ENCODE results near the gene CCDC102A. TPM values are rescaled to one million over a fixed set of nuclear protein-coding genes. Genes with fewer than 3 reads are reported as not detected.

Gene CCDC102A
- total RNA-seq, 4 donors from 2014 or later = 22.7 to 54.9 (median 36.9) TPM

GRCh38 chr16:57510016-57510871 lies 26.1 kb downstream of the CCDC102A start:
- intact Hi-C loops (cut with DNase I) = no loop called here
- peaks cover 4 to 8% (median 6%) of the 10 kb centered on the region in 4 donors for H3K4me1 ChIP-seq
- peaks cover 0 to 7% (median 0%) of the 10 kb centered on the region in 4 donors for H3K27me3 ChIP-seq
- no peak overlapping the region for H3K27ac ChIP-seq (replicated peaks in 1 of 4)
- no peaks in the 10 kb centered on the region for H3K9me3 ChIP-seq
- no peak for DNase-seq (ENCODE audit: extremely low spot score)
- TF ChIP-seq POLR2AphosphoS5 (IDR thresholded peaks at IDR 0.05) = no peak
- no peak for TF ChIP-seq POLR2A (IDR thresholded peaks at IDR 0.05; ENCODE audit: low read depth)
- TF ChIP-seq CTCF (IDR thresholded peaks at IDR 0.05) = no peak
- H3K4me3 ChIP-seq = no peak overlapping the region
- H3K36me3 ChIP-seq = peaks cover 0 to 39% (median 25%) of the 10 kb centered on the region in 4 donors
- WGBS = 55% methylated on average over 9 of the region's 10 CpGs

GRCh38 chr16:57509231-57509923 lies 27.0 kb downstream of the CCDC102A start:
- H3K27ac ChIP-seq (replicated peaks in 1 of 4) = no peak overlapping the region
- H3K9me3 ChIP-seq = no peaks in the 10 kb centered on the region
- WGBS = 81% methylated on average over 6 of the region's 12 CpGs
- H3K4me3 ChIP-seq = no peak overlapping the region
- peaks cover 0 to 30% (median 21%) of the 10 kb centered on the region in 4 donors for H3K36me3 ChIP-seq
- intact Hi-C loops (cut with DNase I) = no loop called here
- no peak for DNase-seq (ENCODE audit: extremely low spot score)
- peaks cover 0 to 7% (median 0%) of the 10 kb centered on the region in 4 donors for H3K27me3 ChIP-seq
- no peak for TF ChIP-seq POLR2AphosphoS5 (IDR thresholded peaks at IDR 0.05)
- TF ChIP-seq EP300 (IDR thresholded peaks at IDR 0.05) = no peak
- TF ChIP-seq POLR2A (IDR thresholded peaks at IDR 0.05; ENCODE audit: low read depth) = no peak
- TF ChIP-seq CTCF (IDR thresholded peaks at IDR 0.05) = no peak
- peaks cover 1 to 8% (median 6%) of the 10 kb centered on the region in 4 donors for H3K4me1 ChIP-seq

- 73% methylated on average over 2 of the region's 3 CpGs for WGBS
- no peaks in the 10 kb centered on the region for H3K9me3 ChIP-seq
- H3K27ac ChIP-seq (replicated peaks in 1 of 4) = no peak overlapping the region
- no peak for DNase-seq (ENCODE audit: extremely low spot score)
- no peak for TF ChIP-seq POLR2AphosphoS5 (IDR thresholded peaks at IDR 0.05)
- no peak for TF ChIP-seq POLR2A (IDR thresholded peaks at IDR 0.05; ENCODE audit: low read depth)
- TF ChIP-seq EP300 (IDR thresholded peaks at IDR 0.05) = no peak
- no peak for TF ChIP-seq CTCF (IDR thresholded peaks at IDR 0.05)
- intact Hi-C loops (cut with DNase I) = no loop called here
- H3K27me3 ChIP-seq = peaks cover 0 to 7% (median 0%) of the 10 kb centered on the region in 4 donors
- no peak overlapping the region for H3K4me3 ChIP-seq
- peaks cover 0 to 17% (median 14%) of the 10 kb centered on the region in 4 donors for H3K36me3 ChIP-seq
- H3K4me1 ChIP-seq = peaks cover 0 to 8% (median 6%) of the 10 kb centered on the region in 4 donors
Measured at GRCh38 chr16:57508035-57508425, 28.3 kb downstream of the CCDC102A start.

- Histone ChIP-seq H3K4me3 (no peak overlapping the region), H3K4me1 (peaks cover 0 to 8% (median 6%) of the 10 kb centered on the region in 4 donors), H3K9me3 (no peaks in the 10 kb centered on the region), H3K27ac (replicated peaks in 1 of 4) (no peak overlapping the region), H3K36me3 (peaks cover 0 to 10% (median 8%) of the 10 kb centered on the region in 4 donors), H3K27me3 (peaks cover 0 to 7% (median 0%) of the 10 kb centered on the region in 4 donors)
- TF ChIP-seq POLR2AphosphoS5 (IDR thresholded peaks at IDR 0.05) = no peak
- TF ChIP-seq EP300 (IDR thresholded peaks at IDR 0.05) = no peak
- TF ChIP-seq CTCF (IDR thresholded peaks at IDR 0.05) = no peak
- no peak for TF ChIP-seq POLR2A (IDR thresholded peaks at IDR 0.05; ENCODE audit: low read depth)
- intact Hi-C loops (cut with DNase I) = no loop called here
- WGBS = 67% methylated on average over 12 of the region's 13 CpGs
- DNase-seq (ENCODE audit: extremely low spot score) = no peak
Measured at GRCh38 chr16:57507136-57508034, 29.0 kb downstream of the CCDC102A start.
